ENCODE results near the gene LONRF3. TPM values are rescaled to one million over a fixed set of nuclear protein-coding genes. Genes with fewer than 3 reads are reported as not detected.

LONRF3 gene
- total RNA-seq, 1 donor from 2014 or later: 0.39 TPM

GRCh38 chrX:118971552-118971951 lies 2.9 kb upstream of the LONRF3 start:
- Histone ChIP-seq H3K36me3 (no peaks in the 10 kb centered on the region), H2AFZ (replicated peaks) (no peak overlapping the region), H3K4me3 (no peak overlapping the region), H3K9me3 (ENCODE audit: low read depth) (no peaks in the 10 kb centered on the region), H3K27me3 (peaks cover 90% of the 10 kb centered on the region), H3F3A (ENCODE audit: low read depth) (peaks cover 3% of the 10 kb centered on the region), H3K79me2 (ENCODE audit: low read depth) (no peaks in the 10 kb centered on the region), H4K20me1 (ENCODE audit: low read depth) (no peaks in the 10 kb centered on the region), H3K4me1 (no peaks in the 10 kb centered on the region), H3K27ac (no peak overlapping the region), H3K4me2 (no peak overlapping the region), H3K9ac (no peak overlapping the region)
- DNase-seq (ENCODE audit: low spot score): no peak
- H3K27ac Mint-ChIP-seq: no peak overlapping the region
- no peak overlapping the region for H3K4me3 Mint-ChIP-seq
- H3K4me1 Mint-ChIP-seq: peaks cover 4% of the 10 kb centered on the region
- H3K9me3 Mint-ChIP-seq: peaks cover 13% of the 10 kb centered on the region
- peaks cover 33% of the 10 kb centered on the region for H3K27me3 Mint-ChIP-seq (ENCODE audit: insufficient read depth, low read depth)
- no peaks in the 10 kb centered on the region for H3K36me3 Mint-ChIP-seq
- TF ChIP-seq EZH2phosphoT487 (IDR thresholded peaks at IDR 0.05): no peak
- TF ChIP-seq CTCF (IDR thresholded peaks at IDR 0.05): no peak
- TF ChIP-seq EZH2 (IDR thresholded peaks at IDR 0.05): no peak

- H3K27me3 Mint-ChIP-seq (ENCODE audit: insufficient read depth, low read depth): peaks cover 34% of the 10 kb centered on the region
- H3K4me3 Mint-ChIP-seq: peak overlapping the region; percentile 62
- Histone ChIP-seq H4K20me1 (ENCODE audit: low read depth) (no peaks in the 10 kb centered on the region), H3K27me3 (peaks cover 100% of the 10 kb centered on the region), H3K4me3 (peak overlapping the region; percentile 11), H3K36me3 (no peaks in the 10 kb centered on the region), H3K4me1 (no peaks in the 10 kb centered on the region), H3K4me2 (peak overlapping the region; percentile 47), H3K9ac (no peak overlapping the region), H2AFZ (replicated peaks) (no peak overlapping the region), H3K79me2 (ENCODE audit: low read depth) (no peaks in the 10 kb centered on the region), H3K9me3 (ENCODE audit: low read depth) (no peaks in the 10 kb centered on the region), H3K27ac (no peak overlapping the region), H3F3A (ENCODE audit: low read depth) (peaks cover 3% of the 10 kb centered on the region)
- peak; percentile 53 for TF ChIP-seq EZH2 (IDR thresholded peaks at IDR 0.05)
- TF ChIP-seq CTCF (IDR thresholded peaks at IDR 0.05): no peak
- peak; percentile 84 for TF ChIP-seq EZH2phosphoT487 (IDR thresholded peaks at IDR 0.05)
- peak; percentile 24 for DNase-seq (ENCODE audit: low spot score)
- no peaks in the 10 kb centered on the region for H3K36me3 Mint-ChIP-seq
- peaks cover 4% of the 10 kb centered on the region for H3K4me1 Mint-ChIP-seq
- peaks cover 15% of the 10 kb centered on the region for H3K9me3 Mint-ChIP-seq
- no peak overlapping the region for H3K27ac Mint-ChIP-seq
These were observed 880 bp upstream of the LONRF3 start for GRCh38 chrX:118973389-118974087.

- no peaks in the 10 kb centered on the region for H3K36me3 ChIP-seq
- Mint-ChIP-seq H3K9me3 (peaks cover 15% of the 10 kb centered on the region), H3K27me3 (ENCODE audit: insufficient read depth, low read depth) (peaks cover 34% of the 10 kb centered on the region), H3K4me1 (peaks cover 4% of the 10 kb centered on the region), H3K36me3 (no peaks in the 10 kb centered on the region), H3K27ac (no peak overlapping the region), H3K4me3 (peak overlapping the region; percentile 77)
- TF ChIP-seq CTCF (IDR thresholded peaks at IDR 0.05): no peak
- TF ChIP-seq EZH2phosphoT487 (IDR thresholded peaks at IDR 0.05): no peak
- peak; percentile 64 for TF ChIP-seq EZH2 (IDR thresholded peaks at IDR 0.05)
- peaks cover 97% of the 10 kb centered on the region for H3K27me3 ChIP-seq
- H3K4me2 ChIP-seq: peak overlapping the region; percentile 75
- H3K4me1 ChIP-seq: no peaks in the 10 kb centered on the region
- H3F3A ChIP-seq (ENCODE audit: low read depth): peaks cover 3% of the 10 kb centered on the region
- H4K20me1 ChIP-seq (ENCODE audit: low read depth): no peaks in the 10 kb centered on the region
- H3K27ac ChIP-seq: no peak overlapping the region
- no peak overlapping the region for H3K9ac ChIP-seq
- no peaks in the 10 kb centered on the region for H3K79me2 ChIP-seq (ENCODE audit: low read depth)
- H3K4me3 ChIP-seq: peak overlapping the region; percentile 42
- H3K9me3 ChIP-seq (ENCODE audit: low read depth): no peaks in the 10 kb centered on the region
- peak; percentile 59 for DNase-seq (ENCODE audit: low spot score)
- H2AFZ ChIP-seq (replicated peaks): peak overlapping the region; percentile 31
These were observed 672 bp downstream of the LONRF3 start for GRCh38 chrX:118974908-118975671.
